ENCODE data around the gene CDC42BPA.
"Not testable (repeated sequence)": the region's sequence is repeated elsewhere in the genome, so short reads cannot be mapped to it uniquely, and the experiment has no call there.

DNA sequence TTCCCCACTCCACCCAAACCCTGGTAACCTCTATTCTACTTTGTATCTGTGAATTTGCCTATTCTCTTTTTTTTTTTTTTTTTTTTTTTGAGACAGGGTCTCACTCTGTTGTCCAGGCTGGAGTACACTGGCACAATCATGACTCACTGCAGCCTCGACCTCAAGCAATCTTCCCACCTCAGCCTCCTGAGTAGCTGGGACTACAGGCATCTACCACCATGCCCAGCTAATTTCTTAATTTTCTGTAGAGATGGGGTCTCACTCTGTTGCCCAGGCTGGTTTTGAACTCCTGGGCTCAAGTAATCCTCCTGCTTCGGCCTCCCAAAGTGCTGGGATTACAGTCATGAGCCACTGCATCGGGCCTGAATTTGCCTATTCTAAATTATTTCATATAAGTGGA, 213.0 kb downstream of the CDC42BPA start:
- TF ChIP-seq CTCF (optimal IDR thresholded peaks at IDR 0.05 in 1 of 3, IDR thresholded peaks at IDR 0.05 in 1 of 3, conservative IDR thresholded peaks at IDR 0.05 in 1 of 3; ENCODE audit: extremely low read depth in 1 of 3, insufficient read depth in 2 of 3, low read length in 3 of 3); EZH2 (IDR thresholded peaks at IDR 0.05; ENCODE audit: low read length): not testable (repeated sequence)
